NOMO-1 treated with dmso at 0.1 percent for 144 hours (cell line): Measurements from ENCODE around the gene SCN5A.

Experiments
- DNase-seq: peaks from one replicate; lab custom pipeline; 2025; ENCODE audit not compliant: unreplicated experiment; lab: John Stamatoyannopoulos, UW

SCN5A gene

DNA sequence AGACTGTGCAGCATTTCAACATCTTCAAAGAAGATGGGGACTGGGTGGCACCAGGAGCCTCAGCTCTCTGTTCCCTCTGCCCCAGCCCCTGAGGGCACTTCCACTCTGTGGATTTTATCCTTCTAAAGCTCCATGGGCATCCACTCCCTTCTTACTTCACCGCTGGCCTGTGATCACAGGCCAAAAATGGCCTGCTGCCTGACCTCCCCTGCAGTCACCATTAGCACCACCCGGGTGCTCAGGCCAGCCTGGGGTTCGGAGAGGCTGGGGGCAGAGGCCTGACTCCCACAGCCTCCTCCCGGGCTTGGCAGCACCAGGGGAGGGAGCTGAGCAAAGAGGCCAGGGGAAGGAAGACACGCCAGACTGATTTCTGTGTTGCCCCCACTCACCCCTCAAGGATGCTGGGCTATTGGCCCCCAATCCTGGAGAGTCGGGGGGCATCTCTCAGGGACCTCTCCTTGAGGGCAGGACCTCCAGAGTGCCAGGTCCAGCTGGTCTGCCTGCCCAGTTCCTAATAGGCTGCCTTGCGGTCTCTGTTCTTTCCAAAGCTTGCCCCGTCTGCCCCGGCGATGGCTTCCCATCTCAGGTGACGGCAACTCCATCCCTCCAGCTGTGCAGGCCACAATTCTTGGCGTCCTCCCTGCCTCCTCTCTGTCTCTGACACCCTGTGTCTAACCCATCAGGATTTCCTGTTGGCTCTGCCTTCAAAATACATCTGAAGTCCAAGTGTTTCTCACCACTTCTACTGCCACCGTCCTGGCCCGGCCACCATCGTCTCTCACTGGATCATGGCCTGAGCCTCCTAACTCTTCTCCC, 86.2 kb downstream of the SCN5A start:
- DNase-seq, result no peak

DNA sequence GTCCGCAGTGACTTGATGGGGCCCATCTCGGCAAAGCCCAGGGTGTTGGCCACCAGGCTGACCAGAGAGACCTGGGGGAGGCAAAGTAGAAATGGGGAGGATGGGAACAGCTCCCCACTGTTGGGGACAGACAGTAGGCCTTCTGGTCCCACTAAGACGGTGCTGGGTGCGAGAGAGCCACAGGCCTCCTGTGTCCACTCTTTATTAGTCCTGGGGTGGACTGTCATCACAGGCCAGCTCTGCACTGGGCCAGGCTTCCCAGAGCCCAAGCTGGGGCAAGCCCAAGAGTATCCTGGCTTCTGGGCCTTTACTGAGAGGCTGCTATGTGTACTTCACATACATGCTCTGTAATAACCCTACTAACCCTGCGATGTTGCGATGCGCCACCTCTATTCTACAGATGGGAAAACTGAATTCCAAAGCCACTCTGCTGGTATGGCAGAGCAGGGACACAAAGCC, 87.0 kb downstream of the SCN5A start:
- DNase-seq, result no peak

DNA sequence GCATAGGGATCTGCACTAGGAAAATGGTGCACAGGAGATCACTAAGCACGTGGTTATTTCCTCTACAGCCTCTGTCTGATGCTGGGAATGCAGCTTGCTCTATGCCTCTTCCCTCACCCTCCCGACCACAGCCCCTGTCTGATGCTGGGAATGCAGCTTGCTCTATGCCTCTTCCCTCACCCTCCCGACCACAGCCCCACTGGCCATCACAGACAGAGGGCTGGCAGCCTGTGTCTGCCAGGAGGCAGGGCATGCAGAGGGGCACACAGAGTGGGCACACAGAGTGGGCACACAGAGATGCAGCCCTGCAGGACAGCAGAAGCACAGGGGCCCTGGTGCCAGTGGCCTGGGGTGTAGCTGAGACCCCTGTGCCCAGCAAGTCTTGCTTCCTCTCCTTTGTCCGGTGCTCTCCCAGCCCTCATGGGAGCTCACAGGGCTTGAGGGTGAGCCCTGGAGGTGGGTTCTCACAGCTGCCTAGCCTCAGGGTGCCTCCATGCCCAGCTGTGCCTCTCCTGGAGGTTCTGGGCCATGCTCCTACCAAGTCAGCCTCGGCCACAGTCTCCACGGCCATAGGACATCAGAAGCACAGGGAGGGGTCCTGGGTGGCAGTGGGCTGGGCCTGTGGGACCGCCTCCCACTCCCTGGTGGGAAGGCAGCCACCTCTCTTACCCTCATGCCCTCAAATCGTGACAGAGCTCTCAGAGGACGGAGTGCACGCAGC, 87.6 kb downstream of the SCN5A start:
- DNase-seq, result no peak

DNA sequence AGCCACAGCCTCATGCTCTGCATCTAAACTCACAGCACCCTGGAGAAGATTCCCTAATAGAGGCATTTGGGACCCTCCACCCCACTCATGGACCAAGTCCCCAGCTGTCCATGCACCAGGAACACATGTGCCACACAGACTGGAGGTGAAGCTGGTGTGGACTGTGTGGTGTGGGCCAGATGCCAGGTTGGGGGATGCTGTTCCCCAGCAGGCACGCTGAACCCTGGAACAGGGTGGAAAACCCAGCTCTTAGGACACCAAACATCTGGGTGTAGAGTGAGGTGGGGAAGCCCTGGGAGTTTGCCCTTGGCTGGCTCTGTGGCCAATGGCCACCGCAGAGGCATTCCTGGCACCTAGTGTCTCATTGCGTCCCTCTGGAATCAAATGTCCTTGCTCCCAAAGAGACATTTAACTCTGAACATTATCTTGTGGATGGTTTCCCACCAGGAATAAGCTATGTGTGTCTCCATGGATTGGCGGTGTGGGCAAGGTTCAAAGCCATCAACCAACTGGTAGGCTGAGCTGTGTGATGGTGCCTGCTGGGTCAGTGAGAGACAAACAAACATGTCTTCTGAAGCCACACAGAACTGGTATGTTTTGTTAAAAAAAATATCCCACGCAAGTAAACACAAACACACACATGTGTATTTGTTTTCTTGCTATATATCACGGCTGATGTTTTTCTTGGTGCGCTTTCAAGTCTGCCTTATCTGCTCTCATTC, 88.3 kb downstream of the SCN5A start:
- DNase-seq, result no peak

DNA sequence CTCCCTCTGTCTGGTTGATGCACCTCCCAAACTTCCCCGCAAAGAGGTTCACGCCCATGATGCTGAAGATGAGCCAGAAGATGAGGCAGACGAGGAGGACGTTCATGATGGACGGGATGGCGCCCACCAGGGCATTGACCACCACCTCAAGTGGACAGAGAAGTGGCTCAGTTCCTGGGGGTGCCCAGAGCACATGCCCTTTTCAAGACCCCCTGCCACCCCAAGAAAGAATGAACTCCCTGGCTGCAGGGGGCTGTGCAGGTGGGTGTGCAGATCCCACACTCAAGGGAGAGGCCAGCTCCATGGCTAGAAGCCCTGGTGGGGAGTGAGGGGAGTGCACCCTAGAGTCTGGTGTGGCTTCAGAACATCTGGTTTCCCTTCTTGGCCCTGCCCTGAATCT, 89.2 kb downstream of the SCN5A start:
- no peak for DNase-seq

- DNase-seq, result no peak
Measured at GRCh38 chr3:38558864-38559263, 90.6 kb downstream of the SCN5A start.

DNA sequence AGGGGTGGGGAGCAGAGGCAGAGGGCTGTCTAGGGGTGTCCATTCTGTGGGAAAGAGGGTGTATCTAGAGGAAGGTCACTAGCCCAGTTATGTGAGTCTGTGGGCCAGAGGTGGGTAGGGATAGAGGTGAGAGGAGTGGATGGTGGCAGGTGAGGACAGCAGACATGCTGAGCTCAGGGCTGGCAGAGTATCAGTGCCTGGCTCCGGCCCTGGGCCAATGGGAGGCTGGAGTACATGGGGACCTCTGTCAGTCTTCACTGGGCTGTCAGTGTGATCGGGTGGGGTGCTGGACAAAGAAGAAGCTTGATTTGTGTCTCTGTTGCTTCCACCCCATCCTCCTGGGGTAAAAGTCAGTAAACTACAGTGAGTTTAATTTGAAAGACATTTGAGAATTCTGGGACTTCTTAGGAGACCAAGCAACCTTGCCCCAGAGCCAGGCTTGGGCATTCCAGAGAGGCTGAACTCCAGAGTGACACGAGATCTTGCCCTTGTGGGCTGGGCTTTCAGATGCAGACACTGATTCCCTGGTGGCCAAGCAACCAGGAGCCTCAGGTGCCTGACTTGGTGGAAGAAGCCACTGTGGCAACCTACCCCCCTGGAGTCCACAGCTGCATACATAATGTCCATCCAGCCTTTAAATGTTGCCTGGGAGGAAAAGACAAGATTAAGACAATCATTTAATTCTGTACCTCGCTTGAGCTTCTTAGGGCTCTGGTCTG, 92.7 kb downstream of the SCN5A start:
- DNase-seq, result no peak

GRCh38 chr3:38555926-38556325, 93.6 kb downstream of the SCN5A start:
- no peak for DNase-seq

GRCh38 chr3:38555149-38555840, 94.2 kb downstream of the SCN5A start:
- DNase-seq, result no peak

GRCh38 chr3:38554127-38554827, 95.2 kb downstream of the SCN5A start:
- DNase-seq, result no peak

- no peak for DNase-seq
Measured at GRCh38 chr3:38553071-38553470, 96.4 kb downstream of the SCN5A start.

DNA sequence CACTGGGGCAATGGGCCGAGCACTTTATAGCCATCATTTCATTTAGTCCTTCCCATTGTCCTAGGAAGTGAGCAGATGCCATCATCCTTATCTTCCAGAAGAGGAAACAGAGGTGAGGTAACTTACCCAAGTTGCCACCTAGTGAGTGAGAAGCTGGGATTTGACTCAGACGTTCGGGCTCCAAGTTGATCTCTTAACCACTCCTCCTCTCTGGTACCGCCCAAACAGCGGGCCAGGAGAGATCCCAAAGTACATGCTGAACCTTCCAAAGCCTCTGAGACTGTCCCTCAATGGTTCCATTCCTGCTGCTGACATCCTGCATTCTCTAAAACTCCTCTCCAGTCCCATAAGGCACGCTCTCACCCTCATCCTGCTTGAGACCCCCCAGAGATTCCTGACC, 97.1 kb downstream of the SCN5A start:
- DNase-seq, result no peak

- no peak for DNase-seq
Measured at GRCh38 chr3:38551026-38551832, 98.3 kb downstream of the SCN5A start.

- no peak for DNase-seq
Measured at GRCh38 chr3:38549957-38550840, 99.3 kb downstream of the SCN5A start.

GRCh38 chr3:38549486-38549885, 100.0 kb downstream of the SCN5A start:
- DNase-seq, result no peak

GRCh38 chr3:38549082-38549481, 100.4 kb downstream of the SCN5A start:
- no peak for DNase-seq

GRCh38 chr3:38548154-38548931, 101.1 kb downstream of the SCN5A start:
- DNase-seq, result no peak
